ENCODE data around the gene RABGEF1.
"Not testable (repeated sequence)": the region's sequence is repeated elsewhere in the genome, so short reads cannot be mapped to it uniquely, and the experiment has no call there.

Gene RABGEF1

DNA sequence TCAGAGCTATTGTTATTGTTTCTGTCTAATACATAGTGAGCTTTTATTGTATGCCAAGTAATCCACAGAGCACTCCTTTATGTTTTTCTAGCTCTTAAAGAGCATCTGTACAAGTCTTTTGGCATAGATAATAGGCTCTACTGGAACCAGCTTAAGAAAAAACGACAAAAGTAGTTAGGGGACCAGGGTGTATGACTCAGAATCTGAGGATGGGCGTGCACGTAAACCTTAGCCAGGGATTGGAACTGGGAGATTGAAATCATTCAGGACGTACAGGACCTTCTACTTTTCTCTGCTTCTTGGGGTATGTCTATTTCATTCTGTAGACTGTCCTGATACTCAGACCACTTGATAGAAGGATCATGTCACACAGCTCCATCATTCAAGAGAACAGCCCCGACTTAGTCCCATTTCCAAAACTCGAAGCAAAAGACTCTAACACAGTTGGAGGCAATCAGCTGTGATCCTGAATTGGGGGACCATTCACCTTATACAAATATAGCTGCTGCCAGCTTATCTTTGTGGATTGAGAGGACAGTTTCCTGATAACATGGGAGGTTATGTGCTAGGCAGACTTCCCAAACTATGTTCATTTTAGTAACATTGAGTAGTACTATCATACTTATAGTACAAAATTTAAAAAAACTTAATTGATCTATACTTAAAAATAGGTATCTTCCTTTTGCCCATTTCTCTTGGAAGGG lies 24.9 kb downstream of the RABGEF1 start:
- DNase-seq (ENCODE audit: low read depth) = not testable (repeated sequence)

DNA sequence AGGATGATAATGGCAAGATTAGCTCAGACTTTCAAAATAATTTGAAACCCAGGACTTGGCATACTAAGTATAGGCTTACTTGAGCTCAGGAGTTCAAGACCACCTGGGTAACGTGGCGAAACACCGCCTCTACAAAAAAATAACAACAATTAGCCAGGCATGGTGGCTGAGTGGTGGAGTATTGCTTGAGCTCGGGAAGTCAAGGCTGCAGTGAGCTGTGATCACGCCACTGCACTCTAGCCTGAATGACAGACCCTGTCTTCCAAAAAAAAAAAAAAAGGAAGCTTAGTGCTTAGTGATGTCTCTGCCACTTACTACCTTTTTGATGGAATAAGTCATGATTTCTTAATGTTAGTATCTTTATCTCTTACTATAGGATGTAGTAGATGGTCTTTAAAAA lies 25.5 kb downstream of the RABGEF1 start:
- DNase-seq (ENCODE audit: low read depth) = no peak

DNA sequence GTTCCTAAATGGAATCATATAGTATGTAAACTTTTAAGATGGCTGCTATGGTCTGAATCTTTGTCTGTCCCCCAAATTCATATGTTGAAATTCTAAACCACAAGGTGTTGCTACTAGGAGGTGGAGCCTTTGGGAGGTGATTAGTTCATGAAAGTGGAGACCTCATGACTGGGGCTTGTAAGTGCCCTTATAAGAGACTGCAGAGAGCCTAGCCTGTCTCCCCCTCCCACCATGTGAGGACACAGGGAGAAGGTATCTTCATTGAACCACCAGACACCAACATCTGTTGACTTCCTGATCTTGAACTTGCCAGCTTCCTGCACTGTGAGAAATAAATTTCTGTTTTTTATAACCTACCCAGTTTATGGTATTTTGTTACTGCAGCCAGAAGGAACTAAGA lies 27.0 kb downstream of the RABGEF1 start:
- DNase-seq (ENCODE audit: low read depth) = not testable (repeated sequence)

DNA sequence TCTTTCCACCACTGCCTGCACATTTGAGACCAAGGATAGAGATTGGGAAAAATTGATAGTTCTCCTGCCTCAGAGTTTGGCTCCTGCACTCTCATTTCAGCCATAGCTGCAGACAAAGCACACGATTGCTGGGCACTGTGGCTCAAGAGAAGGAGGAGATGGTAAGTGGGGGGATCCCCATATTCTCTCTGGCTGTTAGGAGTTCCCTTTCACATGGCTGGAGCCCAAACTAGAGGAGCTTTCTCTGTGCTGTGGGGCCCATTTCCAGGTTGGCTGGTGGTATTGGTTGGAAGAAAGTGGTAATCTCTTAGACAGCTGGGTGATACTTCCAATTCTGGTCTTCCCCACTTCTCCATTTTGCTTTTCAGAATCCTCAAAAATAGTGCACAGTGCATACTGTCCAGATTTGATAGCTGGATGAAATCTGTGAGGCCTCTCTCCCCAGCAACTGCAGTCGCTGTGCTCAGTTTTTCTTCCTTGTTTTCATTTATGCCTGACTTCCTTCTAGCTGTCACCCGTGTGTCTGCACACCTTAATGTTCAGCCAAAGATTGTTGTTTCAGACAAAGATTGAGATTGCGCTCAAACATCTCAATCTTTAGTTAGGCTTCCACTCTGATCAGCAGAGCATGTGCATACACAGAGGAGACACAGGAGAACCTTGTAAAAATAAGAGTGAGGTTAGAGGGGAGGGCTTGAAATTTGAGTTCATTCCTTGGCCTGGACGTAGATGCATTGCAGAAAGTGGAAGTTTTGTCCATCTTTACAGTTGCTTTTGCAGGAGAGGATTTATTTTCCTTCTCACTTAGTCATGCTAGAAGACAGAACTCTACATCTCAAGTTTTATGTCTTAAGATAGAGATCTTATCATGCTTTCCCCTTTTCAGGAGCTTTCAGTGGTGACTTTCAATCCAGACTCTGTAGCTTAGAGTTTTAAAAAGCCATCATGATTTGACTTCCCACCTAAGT lies 28.6 kb downstream of the RABGEF1 start:
- no peak for DNase-seq (ENCODE audit: low read depth)

DNA sequence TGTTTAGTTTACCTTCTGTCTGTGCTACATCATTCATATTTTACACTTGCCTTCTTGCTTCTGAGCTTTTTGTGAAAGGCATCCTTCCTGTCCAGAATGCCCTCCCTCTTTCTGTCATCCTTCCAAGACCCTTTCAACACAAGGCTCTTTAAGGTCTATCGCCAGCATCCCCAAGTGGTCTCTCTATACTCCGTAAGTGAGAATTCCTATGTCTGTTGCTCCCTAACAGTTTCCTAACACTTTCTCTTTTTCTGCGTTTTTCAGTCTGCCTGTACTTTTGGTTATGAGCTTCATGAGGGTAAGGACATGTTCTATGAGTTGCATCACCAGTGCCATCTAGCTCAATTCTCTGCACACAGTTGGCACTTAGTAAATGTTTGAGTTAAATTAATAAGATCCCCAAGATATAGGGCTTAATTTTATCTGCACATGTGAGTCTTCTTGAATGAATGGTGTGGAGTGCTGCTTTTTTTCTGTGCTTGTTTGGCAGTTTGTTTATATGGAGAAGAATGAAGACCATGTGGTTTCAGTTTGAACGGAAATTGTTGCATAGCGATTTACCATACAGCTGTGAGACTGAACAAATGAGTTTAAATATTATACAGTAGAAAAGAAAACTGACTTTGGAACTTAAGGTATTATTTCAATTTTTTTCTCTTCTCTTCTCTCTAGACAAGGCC lies 29.4 kb downstream of the RABGEF1 start:
- no peak for DNase-seq (ENCODE audit: low read depth)

DNA sequence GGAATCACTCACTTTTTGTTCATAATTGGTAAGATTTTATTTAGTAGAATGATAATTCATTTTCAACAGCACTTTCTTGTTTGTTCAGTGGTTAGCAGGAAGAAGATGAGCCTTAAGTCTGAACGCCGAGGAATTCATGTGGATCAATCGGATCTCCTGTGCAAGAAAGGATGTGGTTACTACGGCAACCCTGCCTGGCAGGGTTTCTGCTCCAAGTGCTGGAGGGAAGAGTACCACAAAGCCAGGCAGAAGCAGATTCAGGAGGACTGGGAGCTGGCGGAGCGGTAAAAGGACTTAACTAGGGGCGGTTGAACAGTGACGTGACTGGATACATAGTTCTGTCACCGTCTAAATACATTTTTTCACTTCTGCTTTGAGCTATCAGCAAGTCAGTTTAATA lies 31.3 kb downstream of the RABGEF1 start:
- no peak for DNase-seq (ENCODE audit: low read depth)

DNA sequence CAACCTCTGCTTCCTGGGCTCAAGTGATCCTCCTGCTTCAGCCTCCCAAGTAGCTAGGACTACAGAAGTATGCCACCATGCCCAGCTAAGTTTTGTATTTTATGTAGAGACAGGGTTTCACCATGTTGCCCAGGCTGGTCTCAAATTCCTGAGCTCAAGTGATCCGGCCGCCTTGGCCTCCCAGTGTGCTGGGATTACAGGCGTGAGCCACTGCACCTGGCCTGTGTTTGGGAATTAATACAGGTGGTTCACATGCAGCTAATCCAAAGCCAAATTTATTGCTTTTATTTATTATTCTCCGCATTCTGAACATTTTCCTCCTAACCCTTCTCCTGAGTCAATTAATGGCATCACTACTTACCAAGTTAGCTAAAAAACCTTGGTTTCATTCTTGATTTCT lies 33.2 kb downstream of the RABGEF1 start:
- DNase-seq (ENCODE audit: low read depth) = not testable (repeated sequence)

DNA sequence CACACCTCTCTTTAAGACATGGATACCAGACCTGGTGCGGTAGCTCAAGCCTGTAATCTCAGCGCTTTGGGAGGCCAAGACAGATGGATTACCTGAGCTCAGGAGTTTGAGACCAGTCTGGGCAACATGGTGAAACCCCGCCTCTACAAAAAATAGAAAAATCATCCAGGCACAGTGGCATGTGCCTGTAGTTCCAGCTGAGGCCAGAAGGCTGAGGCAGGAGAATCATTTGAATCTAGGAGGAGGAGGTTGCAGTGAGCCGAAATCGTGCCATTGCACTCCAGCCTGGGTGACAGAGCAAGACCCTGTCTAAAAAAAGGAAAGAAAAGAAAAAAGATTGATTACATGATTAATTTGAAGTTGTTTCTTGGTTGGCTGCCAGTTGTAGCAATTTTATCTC lies 35.9 kb downstream of the RABGEF1 start:
- not testable (repeated sequence) for DNase-seq (ENCODE audit: low read depth)

DNA sequence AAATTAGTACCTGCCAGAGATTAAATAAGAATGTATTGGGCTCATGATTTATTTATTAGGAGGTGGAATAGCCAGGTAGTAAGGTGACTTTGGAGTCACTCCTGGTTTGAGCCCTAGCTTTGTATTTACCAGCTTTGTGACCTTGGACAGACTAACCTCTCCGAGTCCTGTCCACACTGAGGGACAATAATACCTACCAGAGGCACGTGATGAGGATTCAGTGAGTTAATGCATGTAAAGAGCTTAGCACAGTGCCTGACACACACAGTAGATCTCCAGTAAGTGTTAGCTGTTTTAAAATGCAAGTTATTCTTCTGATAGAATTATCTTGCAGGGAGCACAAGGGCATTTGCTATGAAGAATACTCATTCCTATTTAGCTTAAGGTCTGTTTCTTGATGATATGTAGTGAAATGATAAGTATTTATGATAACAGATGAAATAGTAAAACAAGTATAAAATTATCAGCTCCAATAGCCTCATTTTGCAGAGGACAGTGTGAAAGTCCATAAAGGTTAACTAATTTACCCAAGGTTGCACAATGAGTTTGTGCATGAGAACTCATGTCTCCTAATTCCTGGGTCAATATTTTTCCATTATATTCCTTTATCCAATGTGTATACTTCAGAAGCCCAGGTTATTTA lies 36.4 kb downstream of the RABGEF1 start:
- no peak for DNase-seq (ENCODE audit: low read depth)

DNA sequence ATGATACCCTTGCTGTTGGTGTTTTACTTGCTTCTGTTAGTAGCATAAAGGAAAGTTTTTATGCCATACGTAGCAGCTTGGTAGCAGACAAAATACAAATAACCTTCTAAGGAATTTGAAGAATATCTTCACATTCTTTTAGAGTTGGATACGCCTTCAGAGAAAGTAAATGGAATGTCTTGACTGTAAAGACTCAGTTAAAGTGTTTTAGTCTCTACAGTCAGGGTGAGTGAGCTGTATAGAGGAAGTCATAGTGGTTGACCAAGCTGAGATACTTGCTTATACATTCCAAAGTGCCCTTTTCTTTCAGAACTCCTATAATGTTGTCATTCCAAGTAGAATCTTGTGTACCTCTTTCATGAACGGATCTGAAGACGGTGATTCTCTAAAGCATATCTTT lies 37.7 kb downstream of the RABGEF1 start:
- peak; percentile 9 for DNase-seq (ENCODE audit: low read depth)

DNA sequence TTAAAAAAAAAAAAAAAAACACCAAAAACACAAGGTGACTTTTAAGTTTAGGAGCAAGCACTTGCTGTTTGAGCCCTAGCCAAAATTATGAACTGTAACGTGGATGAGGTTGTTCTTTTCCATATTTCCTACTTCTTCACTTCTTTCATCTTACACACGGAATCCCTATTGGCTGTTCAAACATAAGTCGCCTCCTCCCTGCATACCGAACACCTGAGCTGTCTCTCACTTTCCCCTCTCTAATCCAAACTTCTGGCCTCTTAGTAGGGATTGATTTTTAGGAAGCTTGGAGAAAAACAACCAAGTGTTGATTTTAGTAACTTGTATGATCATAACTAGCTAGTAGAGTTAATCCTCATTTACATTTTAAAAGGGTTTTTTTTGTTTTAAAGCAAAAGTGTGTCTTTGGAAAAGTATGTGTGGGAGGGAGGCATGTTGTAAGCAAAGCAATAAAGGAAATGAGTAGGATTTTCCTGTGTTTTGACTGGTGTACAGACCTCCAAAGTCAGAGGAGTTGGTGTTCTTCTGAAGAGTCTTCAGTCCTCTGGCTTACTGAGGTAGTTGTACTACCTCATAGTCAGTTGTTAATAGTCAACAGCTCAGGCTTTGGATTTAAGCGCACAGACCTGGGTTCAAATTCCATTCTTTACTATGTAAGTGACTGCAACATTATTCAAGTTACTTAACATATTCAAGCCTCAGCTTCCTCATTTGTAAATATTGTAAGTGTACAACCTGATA lies 39.3 kb downstream of the RABGEF1 start:
- DNase-seq (ENCODE audit: low read depth) = no peak

DNA sequence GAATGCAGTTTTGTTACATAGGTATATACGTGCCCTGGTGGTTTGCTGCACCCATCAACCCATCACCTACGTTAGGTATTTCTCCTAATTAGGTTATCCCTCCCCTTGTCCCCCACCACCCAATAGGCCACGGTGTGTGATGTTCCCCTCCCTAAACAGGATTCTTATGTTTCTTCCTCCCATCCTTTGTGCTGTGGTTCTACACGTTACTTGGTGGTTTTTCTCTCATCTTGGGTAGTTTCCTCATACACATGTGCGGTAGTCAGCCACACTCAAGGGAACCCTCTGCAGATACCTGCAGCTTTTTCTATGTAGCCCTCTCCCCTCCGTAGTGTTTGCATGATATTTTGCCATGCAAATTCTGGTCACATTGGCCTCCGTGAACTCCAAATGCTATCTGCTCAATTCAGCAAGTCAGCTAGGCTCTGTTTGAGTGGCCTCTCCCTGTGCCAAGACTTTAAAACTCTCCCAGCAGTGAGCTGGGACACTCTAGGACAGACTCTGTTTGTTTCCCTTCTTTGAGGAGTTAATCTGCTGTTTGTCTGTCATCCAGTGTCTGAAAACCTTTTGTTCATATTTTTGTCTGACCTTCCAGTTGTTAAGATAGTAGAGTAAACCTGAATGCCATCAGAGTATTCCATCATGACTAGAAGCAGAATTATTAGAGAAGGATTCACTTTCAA lies 41.0 kb downstream of the RABGEF1 start:
- no peak for DNase-seq (ENCODE audit: low read depth)

DNA sequence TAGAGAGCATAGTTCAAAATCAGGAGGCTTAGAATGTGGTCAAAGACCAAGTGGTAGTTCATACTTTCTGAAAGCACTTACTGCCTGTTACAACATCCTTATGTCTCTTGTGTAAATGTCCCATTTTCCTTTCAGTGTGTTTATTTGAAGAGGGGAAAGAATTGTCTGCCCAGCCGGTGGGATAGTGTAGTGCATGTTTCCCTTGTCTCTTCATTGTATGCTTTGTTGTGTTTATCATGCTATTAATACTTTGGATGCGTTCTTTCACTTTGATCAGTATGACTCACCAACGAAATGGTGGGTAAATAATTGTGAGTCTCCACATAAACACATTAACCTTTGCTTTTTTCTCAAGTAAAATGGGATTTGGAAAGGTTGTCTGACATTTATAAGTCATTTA lies 42.3 kb downstream of the RABGEF1 start:
- not testable (repeated sequence) for DNase-seq (ENCODE audit: low read depth)

DNA sequence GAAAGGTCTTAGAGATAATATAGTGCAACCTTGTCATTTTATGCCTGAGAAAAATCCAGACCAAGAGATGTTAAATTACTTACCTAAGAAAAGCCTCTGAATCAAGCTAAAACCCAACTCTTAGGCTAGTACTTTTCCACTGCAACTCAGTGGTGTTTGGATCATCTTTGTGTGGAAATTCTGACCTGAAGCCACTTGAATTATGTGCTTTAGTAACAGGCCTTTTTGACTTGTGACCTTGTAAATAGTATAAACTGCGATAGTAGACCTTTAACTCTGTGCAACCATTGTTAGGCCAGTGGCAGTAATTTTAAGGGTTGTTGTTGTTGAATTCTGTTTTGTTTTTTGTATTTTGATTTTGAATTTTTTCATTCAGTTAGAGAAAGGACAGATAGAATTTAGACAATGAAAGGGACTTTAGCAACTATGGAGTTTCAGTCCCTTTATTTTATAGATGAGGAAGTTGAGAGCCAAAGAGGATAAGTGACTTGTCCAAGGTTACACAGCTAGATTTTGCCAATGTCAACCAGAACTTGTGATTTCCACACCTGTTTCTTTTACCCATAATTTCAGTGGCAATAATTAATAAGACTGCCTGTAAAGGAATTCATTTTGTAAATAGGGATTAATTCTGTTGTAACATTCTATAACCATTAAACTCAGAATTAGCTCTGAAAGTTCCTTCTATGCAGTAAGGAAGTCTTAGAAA lies 43.5 kb downstream of the RABGEF1 start:
- not testable (repeated sequence) for DNase-seq (ENCODE audit: low read depth)

DNA sequence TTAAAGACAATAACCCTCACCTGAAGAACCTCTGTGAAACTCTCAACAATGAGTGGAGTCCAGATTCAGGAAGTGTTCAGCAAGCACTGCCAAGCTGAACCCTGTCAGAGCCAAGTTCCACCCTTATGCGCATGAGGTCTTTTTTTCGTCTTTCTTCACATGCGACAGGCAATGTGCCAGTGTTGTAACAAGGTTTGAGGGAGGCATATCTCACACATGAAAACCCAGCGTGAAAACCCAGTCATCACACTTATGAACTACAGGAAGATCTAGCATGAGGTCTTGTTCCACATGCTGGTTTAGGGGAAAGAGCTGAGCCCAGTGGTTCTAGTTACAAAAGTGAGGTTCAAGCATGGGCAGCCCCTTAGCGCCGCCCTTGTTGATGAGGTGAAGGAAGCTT lies 49.7 kb downstream of the RABGEF1 start:
- DNase-seq (ENCODE audit: low read depth) = no peak

DNA sequence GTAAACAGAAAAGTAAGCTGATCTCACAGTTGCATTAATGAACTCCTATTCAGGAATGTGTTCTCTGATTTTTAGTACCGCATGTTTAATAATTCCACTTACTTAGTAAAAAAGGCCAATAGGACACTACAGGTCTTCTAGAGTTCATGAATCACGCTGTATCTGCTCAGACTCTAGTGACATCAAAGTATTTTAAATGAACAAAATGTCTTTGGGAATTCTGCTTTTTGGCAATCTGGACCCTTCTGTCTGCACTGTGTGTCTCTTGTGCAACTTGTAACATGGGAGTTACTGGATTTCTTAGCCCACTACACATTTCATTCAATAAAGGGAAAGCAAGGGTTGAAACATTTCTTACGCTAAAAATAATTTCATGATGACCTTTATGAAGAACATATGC lies 50.2 kb downstream of the RABGEF1 start:
- no peak for DNase-seq (ENCODE audit: low read depth)

DNA sequence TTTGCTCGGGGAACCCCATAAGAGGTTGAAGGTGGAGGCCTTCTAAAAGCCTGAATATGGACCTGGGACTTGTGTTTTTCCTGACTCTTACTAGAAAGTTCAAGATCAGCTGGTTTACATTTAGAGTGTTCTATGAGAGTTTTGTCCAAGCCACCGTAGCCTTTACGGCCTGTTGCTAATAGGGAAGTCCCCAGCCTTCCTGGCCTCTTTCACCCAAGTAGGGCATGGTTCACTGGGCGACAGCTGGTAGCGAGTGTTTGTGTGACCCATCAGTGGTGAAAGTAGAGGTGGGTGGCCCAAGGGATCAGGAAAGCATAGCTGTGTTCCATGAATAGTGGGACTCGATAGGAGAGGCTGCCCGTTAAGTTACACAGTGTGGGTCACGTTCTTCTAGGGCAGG lies 60.1 kb downstream of the RABGEF1 start:
- no peak for DNase-seq (ENCODE audit: low read depth)

DNA sequence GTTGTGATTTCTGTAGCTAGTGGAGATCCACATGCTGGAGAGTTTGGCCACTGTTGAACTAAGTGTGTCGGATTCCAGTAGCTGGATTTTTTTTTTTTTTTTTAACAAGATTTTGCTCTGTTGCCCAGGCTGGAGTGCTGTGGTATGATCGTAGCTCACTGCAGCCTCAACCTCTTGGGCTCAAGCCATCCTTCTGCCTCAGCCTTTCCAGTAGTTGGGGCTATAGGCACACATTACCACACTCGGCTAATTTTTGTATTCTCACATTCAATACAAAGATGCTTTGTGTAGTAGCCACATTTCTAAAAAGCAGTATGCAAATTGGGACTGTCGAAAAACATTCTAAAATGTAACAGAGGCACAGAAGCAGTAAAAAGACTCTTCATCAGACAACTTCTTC lies 63.5 kb downstream of the RABGEF1 start:
- DNase-seq (ENCODE audit: low read depth) = no peak

DNA sequence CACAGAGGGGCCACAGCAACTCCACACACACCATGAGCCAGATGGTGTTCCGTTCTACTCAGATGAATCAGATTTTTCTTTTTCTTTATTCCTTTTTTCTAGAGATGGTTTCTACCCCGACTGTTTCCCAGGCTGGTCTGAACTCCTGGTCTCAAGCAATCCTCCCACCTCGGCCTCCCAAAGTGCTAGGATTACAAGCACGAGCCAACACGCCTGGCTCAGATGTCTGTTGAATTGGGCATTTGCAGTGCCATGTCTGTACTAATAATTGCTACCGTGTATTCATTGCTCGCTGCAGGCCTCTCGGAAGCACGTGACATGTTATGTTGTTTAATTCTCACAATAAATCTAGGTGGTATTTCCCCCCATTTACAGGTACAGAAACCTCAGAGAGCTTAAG lies 67.2 kb downstream of the RABGEF1 start:
- DNase-seq (ENCODE audit: low read depth) = no peak

DNA sequence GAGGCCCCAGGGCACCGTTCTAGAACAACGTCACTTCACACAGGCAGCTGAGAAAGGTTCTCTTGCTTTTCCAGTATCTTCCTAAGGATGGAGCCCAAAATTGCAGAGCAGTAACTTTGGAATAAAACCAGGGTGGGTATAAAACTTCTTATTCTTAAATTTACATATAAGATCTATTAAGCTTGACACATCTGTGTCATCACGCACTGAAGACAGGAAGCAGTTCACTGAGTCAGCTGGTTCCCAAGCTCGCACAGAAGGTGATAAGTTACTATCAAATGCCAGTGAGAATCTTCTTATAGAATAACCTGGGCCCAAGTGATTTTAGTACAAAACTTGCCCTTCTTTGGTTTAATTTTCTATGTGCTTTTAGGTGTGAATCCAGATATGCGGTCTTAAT lies 70.2 kb downstream of the RABGEF1 start:
- no peak for DNase-seq (ENCODE audit: low read depth)
